Erythroblast (primary cell): ENCODE results near the gene TFIP11.

Experiments used
- GATA1 ChIP-seq: IDR thresholded peaks from 2 replicates; pipeline ENCODE4 v1.6.1; 2011; ENCODE audit warnings: low read depth, mild to moderate bottlenecking, control low read depth, low read length, moderate library complexity
- POLR2A ChIP-seq: IDR thresholded peaks from 2 replicates; pipeline ENCODE4 v1.6.1; 2011; ENCODE audit warnings: mild to moderate bottlenecking, low read length

- TF ChIP-seq POLR2A (no peak), GATA1 (no peak)
Observed at GRCh38 chr22:26494506-26494905, 17.8 kb downstream of the TFIP11 start.
